ENCODE data around the gene UTP20. TPM values are rescaled to one million over a fixed set of nuclear protein-coding genes. Genes with fewer than 3 reads are reported as not detected.

UTP20 gene
- total RNA-seq, 4 donors from 2014 or later: 10.4 to 15.9 (median 13.1) TPM

GRCh38 chr12:101267111-101267510 lies 12.8 kb upstream of the UTP20 start:
- Histone ChIP-seq H3K27ac (no peak overlapping the region), H3K9me3 (peaks cover 0 to 18% (median 0%) of the 10 kb centered on the region in 4 donors), H3K27me3 (peaks cover 0 to 5% of the 10 kb centered on the region in 2 donors), H3K4me1 (no peaks in the 10 kb centered on the region), H3K36me3 (no peaks in the 10 kb centered on the region), H3K4me3 (no peak overlapping the region)
- DNase-seq (ENCODE audit: low spot score in 2 of 2): no peak
- TF ChIP-seq CTCF (IDR thresholded peaks at IDR 0.05) (no peak), POLR2A (IDR thresholded peaks at IDR 0.05) (no peak), EP300 (IDR thresholded peaks at IDR 0.05) (no peak)

- Histone ChIP-seq H3K9me3 (no peaks in the 10 kb centered on the region), H3K27me3 (no peaks in the 10 kb centered on the region), H3K36me3 (no peaks in the 10 kb centered on the region), H3K4me3 (no peak overlapping the region), H3K27ac (no peak overlapping the region), H3K4me1 (peaks cover 0 to 15% (median 7%) of the 10 kb centered on the region in 4 donors)
- no peak for DNase-seq (ENCODE audit: low spot score in 2 of 2)
- WGBS, 2 donors: 67 to 69% methylated on average over 1 of the region's 1 CpG
- TF ChIP-seq CTCF (IDR thresholded peaks at IDR 0.05): no peak
- no peak for TF ChIP-seq POLR2A (IDR thresholded peaks at IDR 0.05)
- TF ChIP-seq EP300 (IDR thresholded peaks at IDR 0.05): no peak
Measured at GRCh38 chr12:101276433-101276832, 3.5 kb upstream of the UTP20 start.

- Histone ChIP-seq H3K27ac (no peak overlapping the region), H3K4me1 (peaks cover 0 to 19% (median 7%) of the 10 kb centered on the region in 4 donors), H3K9me3 (no peaks in the 10 kb centered on the region), H3K4me3 (no peak overlapping the region), H3K36me3 (peaks cover 0 to 6% (median 0%) of the 10 kb centered on the region in 3 donors), H3K27me3 (no peaks in the 10 kb centered on the region)
- DNase-seq (ENCODE audit: low spot score in 2 of 2): no peak
- 72 to 75% methylated on average over 3 of the region's 3 CpGs for WGBS, 2 donors
- TF ChIP-seq POLR2A (IDR thresholded peaks at IDR 0.05): no peak
- TF ChIP-seq CTCF (IDR thresholded peaks at IDR 0.05): no peak
- TF ChIP-seq EP300 (IDR thresholded peaks at IDR 0.05): no peak
Measured at GRCh38 chr12:101277443-101277842, 2.5 kb upstream of the UTP20 start.

GRCh38 chr12:101287357-101287756 lies 7.5 kb downstream of the UTP20 start:
- H3K27ac ChIP-seq: no peak overlapping the region
- no peak overlapping the region for H3K4me3 ChIP-seq
- peaks cover 0 to under 1% (median 0%) of the 10 kb centered on the region in 4 donors for H3K4me1 ChIP-seq
- 85 to 87% methylated on average over 3 of the region's 3 CpGs for WGBS, 2 donors
- H3K9me3 ChIP-seq: no peaks in the 10 kb centered on the region
- peaks cover 0 to 90% (median 3%) of the 10 kb centered on the region in 3 donors for H3K36me3 ChIP-seq
- no peaks in the 10 kb centered on the region for H3K27me3 ChIP-seq
- TF ChIP-seq EP300 (IDR thresholded peaks at IDR 0.05) (no peak), CTCF (IDR thresholded peaks at IDR 0.05) (no peak), POLR2A (IDR thresholded peaks at IDR 0.05) (no peak)
- no peak for DNase-seq (ENCODE audit: low spot score in 2 of 2)

GRCh38 chr12:101297661-101298060 lies 17.8 kb downstream of the UTP20 start:
- TF ChIP-seq CTCF (IDR thresholded peaks at IDR 0.05): no peak
- no peak for TF ChIP-seq EP300 (IDR thresholded peaks at IDR 0.05)
- TF ChIP-seq POLR2A (IDR thresholded peaks at IDR 0.05): no peak
- H3K9me3 ChIP-seq: no peaks in the 10 kb centered on the region
- 69 to 71% methylated on average over 4 of the region's 4 CpGs for WGBS, 2 donors
- no peaks in the 10 kb centered on the region for H3K27me3 ChIP-seq
- H3K4me3 ChIP-seq: no peak overlapping the region
- H3K36me3 ChIP-seq: peaks cover 0 to 92% (median 5%) of the 10 kb centered on the region in 3 donors
- no peak overlapping the region for H3K27ac ChIP-seq
- no peak for DNase-seq (ENCODE audit: low spot score in 2 of 2)
- no peaks in the 10 kb centered on the region for H3K4me1 ChIP-seq

Data from tibial nerve (tissue), 4 donors.